Pancreas (tissue), 10 donors: ENCODE measurements around the gene APOA5. TPM values are rescaled to one million over a fixed set of nuclear protein-coding genes. Genes with fewer than 3 reads are reported as not detected.

Source experiments
- ATAC-seq, 4 donors: fragments of 200-7000 bp; cut with Tn5 transposase; one replicate each; pipeline versions ENCODE4 v1.8.0 to v1.9.1; 2020; ENCODE audit warnings: mild to moderate bottlenecking in 4 of 4, moderate library complexity in 4 of 4
- DNase-seq, 6 donors: peaks; one replicate each; pipeline ENCODE4 v3.0.0-alpha.2; 2020
- FAIRE-seq: peaks from 2 replicates; lab custom pipeline; 2012; peaks lifted over from hg19 to GRCh38; lab: Jason Lieb, UNC
- H3K27ac ChIP-seq, 4 donors: fragments of 200-600 bp; sonication (generic); 1 replicate in 3 of 4; 2 replicates in 1 of 4; pipeline versions ENCODE4 v1.5.0 to v1.8.0; 2020
- H3K27me3 ChIP-seq, 4 donors: fragments of 200-600 bp; one replicate each; pipeline ENCODE4 v1.8.0; 2021
- H3K36me3 ChIP-seq, 3 donors: fragments of 200-600 bp; sonication (generic) in 1 of 3; one replicate each; pipeline versions ENCODE4 v1.5.0 to v1.8.0; 2020 to 2021
- H3K4me1 ChIP-seq, 3 donors: fragments of 200-600 bp; one replicate each; pipeline ENCODE4 v1.8.0; 2021
- H3K4me3 ChIP-seq, 4 donors: fragments of 200-600 bp; sonication (generic) in 2 of 4; one replicate each; pipeline versions ENCODE4 v1.5.0 to v1.8.0; 2020 to 2021
- H3K9me3 ChIP-seq, 4 donors: fragments of 200-600 bp; one replicate each; pipeline ENCODE4 v1.8.0; 2021
- WGBS, 2 donors: extraction: QIAGEN DNeasy Blood & Tissue Kit; methylation state at CpG; one replicate each; pipeline ENCODE4 v1.1.7; 2013; 5-methylcytosine and 5-hydroxymethylcytosine counted together
- intact Hi-C, 3 donors: fragments of 100-400 bp; cut with DNase I; formaldehyde crosslinking; loops; one replicate each; pipeline versions ENCODE4 v1.11.1 to v1.14.2; 2022
- polyA plus RNA-seq, 2 donors: library from polyadenylated mRNA; stranded (reverse); fragments of 200-250 nt; gene quantifications; one replicate each; pipeline ENCODE4 v1.2.3, GENCODE V29; 2013
- total RNA-seq, 6 donors: library from RNA; stranded (reverse); fragmentation: NEBNext Ultra II Directional in 4 of 6; extraction: Animal tissue kit (Norgen Biotek cat#: 25700) in 4 of 6; gene quantifications; one replicate each; pipeline versions ENCODE4 v1.2.1 to v1.2.4, GENCODE V29; 2021 to 2023
- TF ChIP-seq, protein P1 (sequence below), 4 donors: fragments of 200-600 bp; sonication (generic) in 3 of 4; IDR thresholded peaks; one replicate each; pipeline versions ENCODE4 v1.5.0 to v1.8.0; 2021; ENCODE audit warnings: antibody characterized with exemption in 4 of 4
- donor health status: healthy with polysubstance abuse.
- donor health status: DM: no; HTN: no; CAD: no; lungs with moderate emphysema.
- donor health status: DM: no; HTN: no; CAD: no.
- donor health status: control.
- donor health status: control.
- donor health status: Bipolar disorder and iron deficiency.
- donor health status: DM: yes; HTN: yes; CAD: no.
- donor health status: DM: no; HTN: no; CAD: no.
- donor health status: DM: no; HTN: no; CAD: no.
- donor health status: DM: yes; HTN: yes; CAD: no.

The APOA5 gene
- total and polyA plus RNA-seq, 8 donors, result 0.60 to 4.0 (median 1.1) TPM; not detected in 2

- intact Hi-C loops, result loop anchor here in 1 of 3 donors (10.0 kb wide), 1 partner anchor 306 kb away; no protein-coding TSS in a partner anchor
- H3K4me1 ChIP-seq, result peaks cover 6 to 8% (median 6%) of the 10 kb centered on the region in 3 donors
- H3K27ac ChIP-seq, result no peak overlapping the region
- TF ChIP-seq, protein P1, sequence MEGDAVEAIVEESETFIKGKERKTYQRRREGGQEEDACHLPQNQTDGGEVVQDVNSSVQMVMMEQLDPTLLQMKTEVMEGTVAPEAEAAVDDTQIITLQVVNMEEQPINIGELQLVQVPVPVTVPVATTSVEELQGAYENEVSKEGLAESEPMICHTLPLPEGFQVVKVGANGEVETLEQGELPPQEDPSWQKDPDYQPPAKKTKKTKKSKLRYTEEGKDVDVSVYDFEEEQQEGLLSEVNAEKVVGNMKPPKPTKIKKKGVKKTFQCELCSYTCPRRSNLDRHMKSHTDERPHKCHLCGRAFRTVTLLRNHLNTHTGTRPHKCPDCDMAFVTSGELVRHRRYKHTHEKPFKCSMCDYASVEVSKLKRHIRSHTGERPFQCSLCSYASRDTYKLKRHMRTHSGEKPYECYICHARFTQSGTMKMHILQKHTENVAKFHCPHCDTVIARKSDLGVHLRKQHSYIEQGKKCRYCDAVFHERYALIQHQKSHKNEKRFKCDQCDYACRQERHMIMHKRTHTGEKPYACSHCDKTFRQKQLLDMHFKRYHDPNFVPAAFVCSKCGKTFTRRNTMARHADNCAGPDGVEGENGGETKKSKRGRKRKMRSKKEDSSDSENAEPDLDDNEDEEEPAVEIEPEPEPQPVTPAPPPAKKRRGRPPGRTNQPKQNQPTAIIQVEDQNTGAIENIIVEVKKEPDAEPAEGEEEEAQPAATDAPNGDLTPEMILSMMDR (IDR thresholded peaks at IDR 0.05), result no peak
- no peaks in the 10 kb centered on the region for H3K9me3 ChIP-seq
- 89% methylated on average over 5 of the region's 5 CpGs for WGBS, 2 donors
- ATAC-seq (no peak), DNase-seq (no peak), FAIRE-seq (no peak)
- no peaks in the 10 kb centered on the region for H3K27me3 ChIP-seq
- no peaks in the 10 kb centered on the region for H3K36me3 ChIP-seq
- H3K4me3 ChIP-seq, result no peak overlapping the region
These were observed 6.7 kb upstream of the APOA5 start for GRCh38 chr11:116798368-116798767.

DNA sequence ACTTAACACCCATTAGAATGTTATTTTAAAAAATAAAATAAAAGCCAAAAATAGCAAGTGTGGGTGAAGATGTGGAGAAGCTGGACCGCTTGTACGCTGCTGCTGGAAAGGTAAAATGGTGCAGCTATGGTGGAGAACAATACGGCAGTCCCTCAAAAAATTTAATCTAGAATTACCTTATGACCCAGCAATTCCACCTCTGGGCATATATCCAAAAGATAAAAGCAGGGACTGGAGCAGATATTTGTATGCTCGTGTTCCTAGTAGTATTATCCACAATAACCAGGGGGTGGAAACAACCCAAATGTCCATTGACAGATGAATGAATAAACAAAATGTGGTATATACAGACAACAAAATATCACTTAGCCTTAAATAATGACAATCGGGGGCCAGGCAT lies 6.1 kb upstream of the APOA5 start:
- intact Hi-C loops, result loop anchor here in 1 of 3 donors (10.0 kb wide), 1 partner anchor 307 kb away; no protein-coding TSS in a partner anchor

GRCh38 chr11:116796548-116796947 lies 4.9 kb upstream of the APOA5 start:
- TF ChIP-seq, protein P1 (IDR thresholded peaks at IDR 0.05), result no peak
- no peak for ATAC-seq
- intact Hi-C loops, result loop anchor here in 1 of 3 donors (10.0 kb wide), 1 partner anchor 308 kb away; no protein-coding TSS in a partner anchor
- no peak overlapping the region for H3K27ac ChIP-seq
- H3K36me3 ChIP-seq, result no peaks in the 10 kb centered on the region
- H3K4me3 ChIP-seq, result no peak overlapping the region
- no peak for FAIRE-seq
- no peaks in the 10 kb centered on the region for H3K27me3 ChIP-seq
- 73 to 75% methylated on average over 1 of the region's 1 CpG for WGBS, 2 donors
- H3K4me1 ChIP-seq, result peaks cover 15 to 16% (median 15%) of the 10 kb centered on the region in 3 donors
- no peaks in the 10 kb centered on the region for H3K9me3 ChIP-seq
- DNase-seq, result no peak

More for the DNA sequence above, 6.1 kb upstream of the APOA5 start:
- WGBS, 2 donors, result 33 to 37% methylated on average over 5 of the region's 5 CpGs
- Histone ChIP-seq H3K27ac (no peak overlapping the region), H3K4me1 (peaks cover 6 to 8% (median 6%) of the 10 kb centered on the region in 3 donors), H3K4me3 (no peak overlapping the region), H3K27me3 (no peaks in the 10 kb centered on the region), H3K9me3 (no peaks in the 10 kb centered on the region), H3K36me3 (no peaks in the 10 kb centered on the region)
- peak; percentile 44 to 90 (median 70) for ATAC-seq
- DNase-seq, result no peak
- no peak for FAIRE-seq
- TF ChIP-seq, protein P1 (IDR thresholded peaks at IDR 0.05), result no peak

- H3K27ac ChIP-seq, result no peak overlapping the region
- H3K4me3 ChIP-seq, result no peak overlapping the region
- FAIRE-seq (no peak), DNase-seq (no peak), ATAC-seq (no peak)
- 79 to 82% methylated on average over 2 of the region's 2 CpGs for WGBS, 2 donors
- TF ChIP-seq, protein P1 (IDR thresholded peaks at IDR 0.05), result no peak
- no peaks in the 10 kb centered on the region for H3K36me3 ChIP-seq
- no peaks in the 10 kb centered on the region for H3K9me3 ChIP-seq
- no peaks in the 10 kb centered on the region for H3K27me3 ChIP-seq
- H3K4me1 ChIP-seq, result peaks cover 19 to 20% (median 19%) of the 10 kb centered on the region in 3 donors
- intact Hi-C loops, result loop anchor here in 1 of 3 donors (5.0 to 10.0 kb wide), 2 partner anchors 37 to 310 kb away; no protein-coding TSS in a partner anchor
These were observed 3.2 kb upstream of the APOA5 start for GRCh38 chr11:116794851-116795250.

DNA sequence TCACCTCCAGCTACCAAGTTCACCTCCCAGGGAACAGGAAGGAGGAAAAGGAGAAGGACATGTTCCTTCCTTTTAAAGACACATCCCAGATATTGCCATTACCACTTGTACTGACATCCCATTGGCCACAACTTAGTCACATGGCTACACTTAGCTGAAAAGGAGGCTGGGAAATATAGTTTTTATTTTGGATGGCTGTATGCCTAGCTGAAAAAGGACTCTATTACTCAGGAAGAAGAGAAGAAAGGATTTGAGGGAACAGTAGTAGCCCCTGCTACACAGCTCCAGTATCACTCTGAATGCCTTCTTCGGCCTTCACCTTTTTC lies 2.1 kb upstream of the APOA5 start:
- Histone ChIP-seq H3K4me3 (no peak overlapping the region), H3K27me3 (no peaks in the 10 kb centered on the region), H3K36me3 (no peaks in the 10 kb centered on the region), H3K9me3 (no peaks in the 10 kb centered on the region), H3K4me1 (peaks cover 19 to 20% (median 19%) of the 10 kb centered on the region in 3 donors), H3K27ac (no peak overlapping the region)
- 92 to 97% methylated on average over 1 of the region's 1 CpG for WGBS, 2 donors
- TF ChIP-seq, protein P1 (IDR thresholded peaks at IDR 0.05), result no peak
- intact Hi-C loops, result loop anchor here in 1 of 3 donors (5.0 to 10.0 kb wide), 2 partner anchors 39 to 311 kb away; no protein-coding TSS in a partner anchor
- ATAC-seq, result peak in 3 of 4 donors; percentile 17 to 60 (median 59)
- no peak for DNase-seq
- FAIRE-seq, result no peak
